HG03196 (cell line): ENCODE results near the gene CDC37.

ENCODE experiments used
- ATAC-seq: cut with Tn5 transposase; IDR thresholded peaks from one replicate; pipeline ENCODE4 v1.9.1; 2021; ENCODE audit not compliant: unreplicated experiment

Gene CDC37

DNA sequence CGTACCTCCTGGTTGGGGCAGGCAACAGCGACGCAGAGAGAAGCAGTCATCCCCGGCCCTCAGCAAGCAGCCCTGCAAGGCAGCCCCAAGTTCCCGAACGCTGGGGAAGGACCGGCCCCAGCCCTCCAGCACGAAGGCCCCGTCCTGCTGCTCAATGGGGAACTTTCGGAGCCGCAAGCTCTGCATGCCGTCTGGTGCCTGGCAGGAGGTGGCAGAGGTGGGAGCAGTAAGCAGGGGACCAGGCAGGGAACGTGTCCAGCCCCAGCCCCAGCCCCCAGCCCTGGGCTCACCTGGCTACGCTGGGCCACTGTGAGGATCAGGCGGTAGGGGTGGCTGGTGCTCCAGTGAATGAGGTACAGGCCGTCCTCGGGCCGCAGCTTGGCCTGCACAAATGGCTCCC is 41.1 kb downstream of the CDC37 start:
- no peak for ATAC-seq

GRCh38 chr19:10361569-10362011 is 41.8 kb downstream of the CDC37 start:
- ATAC-seq = no peak

- ATAC-seq = no peak
These were observed 46.9 kb downstream of the CDC37 start for GRCh38 chr19:10356431-10356830.

DNA sequence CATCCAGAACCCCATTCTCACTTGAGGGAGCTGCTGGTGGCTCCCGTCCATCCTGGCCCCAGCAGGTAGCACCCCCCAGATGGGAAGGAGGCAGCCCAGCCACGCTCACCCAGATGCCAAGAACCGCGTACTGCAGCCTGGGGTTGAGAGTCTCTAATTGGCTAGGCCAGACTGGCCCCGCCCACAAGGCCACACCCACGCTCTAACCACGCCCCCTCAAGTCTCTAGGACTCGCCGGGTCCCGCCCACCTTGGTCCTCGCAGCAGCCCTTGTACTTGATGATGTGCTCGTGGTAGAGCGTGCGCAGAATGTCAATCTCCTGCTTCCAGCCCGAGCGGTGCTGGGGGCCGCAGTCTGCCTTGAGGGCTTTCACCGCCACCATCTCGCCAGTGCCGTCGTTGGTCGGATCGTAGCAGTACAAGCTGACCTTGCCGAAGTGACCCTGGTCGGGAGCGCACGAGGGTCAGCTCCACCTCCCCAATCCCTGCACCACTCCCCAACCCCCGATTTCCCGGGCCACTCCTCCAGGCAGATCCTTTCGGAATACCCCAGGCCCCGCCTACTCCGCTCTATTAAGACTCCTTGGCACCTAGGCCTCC is 49.5 kb downstream of the CDC37 start:
- no peak for ATAC-seq

DNA sequence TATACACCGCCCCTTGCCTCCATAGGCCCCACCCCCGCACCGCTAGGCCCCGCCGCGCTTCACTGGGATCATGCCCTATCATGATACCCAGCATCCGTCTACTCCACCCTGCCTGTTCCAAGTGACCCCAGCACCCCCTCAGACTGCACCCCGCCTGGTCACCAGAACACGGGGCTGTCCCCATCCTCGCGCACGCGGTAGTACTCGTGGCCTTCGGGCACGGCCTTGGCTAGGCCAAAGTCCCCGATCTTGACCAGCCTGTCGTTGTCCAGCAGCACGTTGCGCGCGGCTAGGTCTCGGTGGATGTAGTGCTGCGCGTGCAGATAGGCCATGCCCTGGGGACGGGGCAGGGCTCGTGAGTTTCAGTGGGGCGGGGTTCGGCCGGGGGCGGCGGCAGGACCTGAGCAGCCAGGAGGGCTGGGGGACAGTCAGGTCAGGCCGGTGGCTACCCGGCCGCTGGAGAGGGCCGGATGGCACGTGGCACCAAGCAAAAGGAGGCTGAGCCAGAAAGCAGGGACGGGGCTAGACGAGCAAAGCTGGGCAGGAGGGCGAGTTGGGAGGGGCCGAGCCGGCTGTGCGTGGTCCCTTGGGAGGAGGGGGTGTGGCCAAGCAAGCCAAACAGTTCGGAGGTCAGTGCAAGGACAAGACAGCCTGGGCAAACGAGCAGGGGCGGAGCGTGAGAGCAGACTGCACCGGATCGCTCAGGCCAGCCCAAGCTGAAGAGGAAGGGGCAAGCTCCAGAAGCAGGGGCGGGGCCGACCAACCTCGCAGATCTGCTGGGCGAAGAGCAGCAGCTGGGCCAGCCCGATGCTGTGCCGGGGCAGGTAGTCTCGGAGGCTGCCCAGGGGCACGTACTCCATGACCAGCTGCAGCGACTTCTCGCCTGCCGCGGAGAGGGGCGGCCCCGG is 50.3 kb downstream of the CDC37 start:
- no peak for ATAC-seq

DNA sequence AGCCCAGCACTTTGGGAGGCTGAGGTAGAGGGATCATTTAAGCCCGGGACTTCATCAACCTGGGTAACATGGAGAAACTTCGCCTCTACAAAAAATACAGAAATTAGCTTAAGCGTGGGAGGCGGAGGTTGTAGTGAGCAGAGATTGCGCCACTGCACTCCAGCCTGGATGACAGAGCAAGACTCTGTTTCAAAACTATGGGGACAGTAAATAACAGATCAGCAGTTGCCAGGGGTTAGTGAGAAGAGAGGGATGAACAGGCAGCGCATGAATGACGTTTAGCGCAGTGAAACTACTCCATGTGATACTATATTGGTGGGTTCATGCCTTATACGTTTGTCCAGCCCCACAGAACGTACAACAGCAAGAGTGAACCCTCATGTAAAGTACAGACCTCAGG is 56.8 kb downstream of the CDC37 start:
- no peak for ATAC-seq

- no peak for ATAC-seq
These were observed 58.6 kb downstream of the CDC37 start for GRCh38 chr19:10344780-10345179.

GRCh38 chr19:10343495-10343894 is 59.8 kb downstream of the CDC37 start:
- no peak for ATAC-seq
